ENCODE results near the gene ASTN2. TPM values are rescaled to one million over a fixed set of nuclear protein-coding genes. Genes with fewer than 3 reads are reported as not detected.

The ASTN2 gene
- total RNA-seq, 1 donor from 2014 or later = 10.0 TPM

DNA sequence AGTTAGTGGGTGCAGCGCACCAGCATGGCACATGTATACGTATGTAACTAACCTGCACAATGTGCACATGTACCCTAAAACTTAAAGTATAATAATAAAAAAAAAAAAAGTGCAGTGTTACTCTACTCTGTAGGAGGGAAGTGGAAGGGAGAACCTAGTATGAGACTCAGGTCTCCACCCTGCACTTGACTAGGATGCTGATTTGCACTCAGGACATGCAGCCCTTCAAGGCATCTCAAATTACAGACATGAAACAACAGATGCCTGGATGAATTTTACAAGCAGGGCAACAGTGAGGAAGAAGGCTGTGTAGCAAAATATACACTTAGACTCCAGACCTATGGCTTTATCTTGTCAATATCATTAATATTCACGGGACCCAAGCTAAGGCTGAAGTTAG lies 711.2 kb downstream of the ASTN2 start:
- H3K36me3 Mint-ChIP-seq (ENCODE audit: low read depth, unreplicated experiment) = peaks cover 14% of the 10 kb centered on the region
- no peak overlapping the region for H3K27ac Mint-ChIP-seq (ENCODE audit: unreplicated experiment)
- H3K9me3 Mint-ChIP-seq (ENCODE audit: unreplicated experiment) = no peaks in the 10 kb centered on the region
- H3K27me3 Mint-ChIP-seq (ENCODE audit: unreplicated experiment) = peaks cover 2% of the 10 kb centered on the region
- TF ChIP-seq, protein P1, sequence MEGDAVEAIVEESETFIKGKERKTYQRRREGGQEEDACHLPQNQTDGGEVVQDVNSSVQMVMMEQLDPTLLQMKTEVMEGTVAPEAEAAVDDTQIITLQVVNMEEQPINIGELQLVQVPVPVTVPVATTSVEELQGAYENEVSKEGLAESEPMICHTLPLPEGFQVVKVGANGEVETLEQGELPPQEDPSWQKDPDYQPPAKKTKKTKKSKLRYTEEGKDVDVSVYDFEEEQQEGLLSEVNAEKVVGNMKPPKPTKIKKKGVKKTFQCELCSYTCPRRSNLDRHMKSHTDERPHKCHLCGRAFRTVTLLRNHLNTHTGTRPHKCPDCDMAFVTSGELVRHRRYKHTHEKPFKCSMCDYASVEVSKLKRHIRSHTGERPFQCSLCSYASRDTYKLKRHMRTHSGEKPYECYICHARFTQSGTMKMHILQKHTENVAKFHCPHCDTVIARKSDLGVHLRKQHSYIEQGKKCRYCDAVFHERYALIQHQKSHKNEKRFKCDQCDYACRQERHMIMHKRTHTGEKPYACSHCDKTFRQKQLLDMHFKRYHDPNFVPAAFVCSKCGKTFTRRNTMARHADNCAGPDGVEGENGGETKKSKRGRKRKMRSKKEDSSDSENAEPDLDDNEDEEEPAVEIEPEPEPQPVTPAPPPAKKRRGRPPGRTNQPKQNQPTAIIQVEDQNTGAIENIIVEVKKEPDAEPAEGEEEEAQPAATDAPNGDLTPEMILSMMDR (IDR thresholded peaks at IDR 0.05; ENCODE audit: unreplicated experiment) = no peak
- no peak overlapping the region for H3K4me3 Mint-ChIP-seq (ENCODE audit: unreplicated experiment)
- no peak for DNase-seq (ENCODE audit: low spot score)
- H3K4me1 Mint-ChIP-seq (ENCODE audit: unreplicated experiment) = no peaks in the 10 kb centered on the region

DNA sequence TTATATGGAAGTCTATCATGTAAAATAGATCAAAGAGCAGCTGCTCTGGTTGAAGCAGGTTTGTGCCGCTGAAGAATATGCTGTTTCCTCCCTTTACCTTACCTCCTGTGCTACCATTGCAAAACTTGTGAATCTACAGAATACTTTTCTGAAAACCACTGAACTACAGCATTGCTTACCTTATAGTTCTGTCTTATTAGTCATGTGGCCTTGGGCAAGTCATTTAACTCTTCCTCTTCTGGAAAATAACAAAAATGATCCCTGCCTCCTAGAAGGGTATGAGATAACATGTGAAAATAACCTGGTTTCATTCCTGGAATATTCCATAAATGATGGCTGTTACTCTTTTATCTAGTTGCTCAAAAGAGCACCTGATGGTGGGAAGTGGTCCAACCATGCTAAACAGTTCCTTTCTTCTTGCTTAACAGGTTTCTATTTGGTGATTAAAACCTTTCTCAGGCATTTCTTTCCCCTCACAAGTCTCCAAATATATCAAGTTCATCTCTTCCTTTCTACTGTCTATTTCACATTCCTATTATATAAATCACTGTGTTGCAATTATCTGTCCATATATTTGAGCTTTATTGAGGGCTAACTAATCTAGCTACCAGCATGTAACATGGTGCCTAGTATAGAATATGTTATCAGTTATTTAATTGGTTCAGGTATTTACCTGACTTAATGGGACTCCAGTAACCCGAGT lies 712.8 kb downstream of the ASTN2 start:
- Mint-ChIP-seq H3K4me3 (ENCODE audit: unreplicated experiment) (no peak overlapping the region), H3K4me1 (ENCODE audit: unreplicated experiment) (no peaks in the 10 kb centered on the region), H3K27ac (ENCODE audit: unreplicated experiment) (no peak overlapping the region), H3K36me3 (ENCODE audit: low read depth, unreplicated experiment) (peaks cover 21% of the 10 kb centered on the region), H3K27me3 (ENCODE audit: unreplicated experiment) (peaks cover 2% of the 10 kb centered on the region), H3K9me3 (ENCODE audit: unreplicated experiment) (no peaks in the 10 kb centered on the region)
- TF ChIP-seq, protein P1 (IDR thresholded peaks at IDR 0.05; ENCODE audit: unreplicated experiment) = no peak
- DNase-seq (ENCODE audit: low spot score) = no peak

DNA sequence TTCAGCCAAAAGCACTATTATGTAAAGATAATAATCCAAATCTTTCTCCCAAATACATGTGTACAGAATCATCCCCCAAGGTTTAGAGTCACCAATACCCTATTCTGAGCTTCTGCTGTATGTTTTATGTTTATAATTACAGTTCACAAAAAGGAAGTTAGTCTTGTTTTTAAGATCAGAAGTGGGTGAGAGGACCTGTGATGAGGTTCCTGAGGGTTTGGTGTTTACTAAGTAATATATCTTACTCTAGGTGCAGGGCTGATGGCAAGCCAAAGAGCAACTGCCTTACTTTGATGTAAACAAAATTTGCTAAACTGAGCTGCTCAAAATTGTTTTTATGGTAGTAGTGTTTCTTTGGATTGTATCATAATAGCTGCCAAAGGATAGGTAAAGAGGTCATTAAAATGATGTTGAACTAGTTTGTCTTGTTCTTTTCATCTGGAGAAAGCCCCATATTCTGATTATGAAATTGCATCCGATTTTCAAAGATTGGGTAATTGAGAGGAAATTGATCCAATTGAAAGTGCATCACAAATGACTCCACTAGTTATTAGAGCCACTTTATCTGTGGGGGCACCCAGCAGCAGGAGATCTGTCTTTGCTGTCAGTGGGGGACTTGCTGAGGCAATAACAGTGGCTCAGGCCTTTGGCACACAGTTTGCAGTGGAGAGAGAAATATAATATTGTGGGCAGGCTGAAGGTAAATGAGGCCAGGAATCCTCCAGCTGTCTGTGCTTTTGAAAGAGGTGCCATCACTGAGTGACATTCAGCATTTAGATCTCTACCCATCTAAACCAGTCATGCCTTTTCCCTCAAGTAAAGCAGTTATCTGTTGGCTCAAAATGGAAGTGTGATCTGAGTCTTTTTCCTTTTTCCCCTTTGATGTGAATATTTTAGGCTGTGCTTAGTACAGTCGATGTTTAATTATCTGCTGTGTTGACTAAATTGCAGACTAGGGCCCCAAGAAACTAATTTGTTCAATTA lies 713.7 kb downstream of the ASTN2 start:
- peaks cover 21% of the 10 kb centered on the region for H3K36me3 Mint-ChIP-seq (ENCODE audit: low read depth, unreplicated experiment)

DNA sequence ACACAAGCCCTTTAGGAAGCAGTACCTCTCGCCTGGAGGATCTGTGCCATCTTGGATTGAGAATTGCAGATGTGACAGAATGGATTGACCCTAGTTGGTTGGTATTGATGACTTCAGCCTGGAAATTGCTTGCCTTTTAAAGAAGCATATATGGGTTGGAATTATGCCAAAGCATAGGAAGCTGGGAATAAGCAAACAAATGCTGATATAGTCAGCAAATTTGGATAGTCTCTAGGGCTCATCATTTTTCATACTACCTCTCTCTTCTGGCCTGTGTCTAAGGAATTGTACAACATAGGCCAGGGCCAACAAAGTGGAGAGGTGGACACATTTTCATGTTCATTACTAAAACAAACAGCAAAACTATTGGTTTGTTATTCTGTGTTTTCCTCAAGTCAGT lies 714.6 kb downstream of the ASTN2 start:
- no peak overlapping the region for H3K4me3 Mint-ChIP-seq (ENCODE audit: unreplicated experiment)
- no peaks in the 10 kb centered on the region for H3K4me1 Mint-ChIP-seq (ENCODE audit: unreplicated experiment)
- TF ChIP-seq, protein P1 (IDR thresholded peaks at IDR 0.05; ENCODE audit: unreplicated experiment) = no peak
- DNase-seq (ENCODE audit: low spot score) = no peak
- H3K36me3 Mint-ChIP-seq (ENCODE audit: low read depth, unreplicated experiment) = peaks cover 21% of the 10 kb centered on the region
- no peak overlapping the region for H3K27ac Mint-ChIP-seq (ENCODE audit: unreplicated experiment)
- H3K9me3 Mint-ChIP-seq (ENCODE audit: unreplicated experiment) = no peaks in the 10 kb centered on the region
- H3K27me3 Mint-ChIP-seq (ENCODE audit: unreplicated experiment) = peaks cover 2% of the 10 kb centered on the region

More for the DNA sequence above, 713.7 kb downstream of the ASTN2 start:
- Mint-ChIP-seq H3K27ac (ENCODE audit: unreplicated experiment) (no peak overlapping the region), H3K4me3 (ENCODE audit: unreplicated experiment) (no peak overlapping the region), H3K27me3 (ENCODE audit: unreplicated experiment) (peaks cover 2% of the 10 kb centered on the region), H3K9me3 (ENCODE audit: unreplicated experiment) (no peaks in the 10 kb centered on the region), H3K4me1 (ENCODE audit: unreplicated experiment) (no peaks in the 10 kb centered on the region)
- DNase-seq (ENCODE audit: low spot score) = no peak
- TF ChIP-seq, protein P1 (IDR thresholded peaks at IDR 0.05; ENCODE audit: unreplicated experiment) = no peak
